Measurements from ENCODE around the gene THSD4.

Gene THSD4

DNA sequence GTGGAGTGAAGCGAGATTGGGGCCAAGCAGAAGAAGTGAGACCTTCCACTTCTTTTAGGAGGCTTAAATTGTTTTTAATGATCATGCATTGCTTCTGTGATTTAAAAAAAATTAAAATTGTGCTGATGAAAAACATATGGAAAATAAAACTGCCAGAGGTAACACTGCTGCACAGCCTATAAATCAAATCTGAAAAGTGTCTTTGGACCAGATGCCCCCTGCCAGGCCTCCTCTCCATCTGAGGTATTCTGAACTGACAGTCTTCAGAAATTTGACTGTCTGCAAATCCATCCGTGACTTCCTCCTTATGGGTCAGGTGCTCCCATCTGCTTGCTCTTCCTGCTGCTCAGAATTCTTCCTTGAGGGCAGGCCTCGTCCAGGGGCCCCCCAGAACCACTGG, 586.5 kb downstream of the THSD4 start:
- H3K9me3 ChIP-seq (ENCODE audit: control insufficient read depth, insufficient read depth, low read length) = no peaks in the 10 kb centered on the region
- no peaks in the 10 kb centered on the region for H3K36me3 ChIP-seq (ENCODE audit: control insufficient read depth, low read length)
- H3K27me3 ChIP-seq (ENCODE audit: control insufficient read depth, low read length) = 0 out of 2 replicates have a peak, but pooled peaks cover 4% of the 10 kb centered on the region
- no peaks in the 10 kb centered on the region for H3K9me2 ChIP-seq (replicated peaks; ENCODE audit: control insufficient read depth, low read length)
- H4K20me1 ChIP-seq (ENCODE audit: control insufficient read depth, insufficient read depth, low read depth, low read length) = no peaks in the 10 kb centered on the region
- no peak for TF ChIP-seq EZH2phosphoT487 (IDR thresholded peaks at IDR 0.05; ENCODE audit: borderline replicate concordance, low read length)
- TF ChIP-seq, protein P1, sequence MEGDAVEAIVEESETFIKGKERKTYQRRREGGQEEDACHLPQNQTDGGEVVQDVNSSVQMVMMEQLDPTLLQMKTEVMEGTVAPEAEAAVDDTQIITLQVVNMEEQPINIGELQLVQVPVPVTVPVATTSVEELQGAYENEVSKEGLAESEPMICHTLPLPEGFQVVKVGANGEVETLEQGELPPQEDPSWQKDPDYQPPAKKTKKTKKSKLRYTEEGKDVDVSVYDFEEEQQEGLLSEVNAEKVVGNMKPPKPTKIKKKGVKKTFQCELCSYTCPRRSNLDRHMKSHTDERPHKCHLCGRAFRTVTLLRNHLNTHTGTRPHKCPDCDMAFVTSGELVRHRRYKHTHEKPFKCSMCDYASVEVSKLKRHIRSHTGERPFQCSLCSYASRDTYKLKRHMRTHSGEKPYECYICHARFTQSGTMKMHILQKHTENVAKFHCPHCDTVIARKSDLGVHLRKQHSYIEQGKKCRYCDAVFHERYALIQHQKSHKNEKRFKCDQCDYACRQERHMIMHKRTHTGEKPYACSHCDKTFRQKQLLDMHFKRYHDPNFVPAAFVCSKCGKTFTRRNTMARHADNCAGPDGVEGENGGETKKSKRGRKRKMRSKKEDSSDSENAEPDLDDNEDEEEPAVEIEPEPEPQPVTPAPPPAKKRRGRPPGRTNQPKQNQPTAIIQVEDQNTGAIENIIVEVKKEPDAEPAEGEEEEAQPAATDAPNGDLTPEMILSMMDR (IDR thresholded peaks at IDR 0.05; ENCODE audit: low read depth, low read length, poor library complexity, severe bottlenecking) = no peak
- H3K4me3 ChIP-seq (ENCODE audit: low read length) = no peak overlapping the region
- no peak overlapping the region for H3K27ac ChIP-seq (ENCODE audit: low read depth, low read length)
- H3F3A ChIP-seq (ENCODE audit: control insufficient read depth, insufficient read depth) = no peaks in the 10 kb centered on the region
- H3K79me2 ChIP-seq (ENCODE audit: control insufficient read depth, low read length) = no peaks in the 10 kb centered on the region
- no peaks in the 10 kb centered on the region for H3K4me1 ChIP-seq (ENCODE audit: control insufficient read depth, low read length)
- H3K4me2 ChIP-seq (ENCODE audit: low read length) = no peak overlapping the region

DNA sequence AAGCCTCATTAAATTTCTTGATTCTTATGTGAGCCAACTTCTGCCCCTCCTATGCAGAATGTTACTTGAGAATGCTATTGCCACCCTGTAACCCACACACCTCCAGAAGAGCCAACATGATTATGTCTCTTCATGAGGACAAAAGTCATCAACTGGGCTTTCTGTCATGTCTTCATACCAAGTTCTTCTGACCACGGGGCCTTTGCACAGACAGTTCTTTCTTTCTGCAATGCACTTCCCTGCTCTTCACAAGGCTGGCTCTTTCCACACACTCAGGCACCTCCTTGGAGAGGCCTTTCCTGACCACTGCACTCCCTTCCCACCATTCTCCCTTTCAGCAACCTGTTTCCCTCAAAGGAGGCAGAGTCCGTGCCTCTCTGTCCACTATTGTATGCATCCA, 587.2 kb downstream of the THSD4 start:
- no peaks in the 10 kb centered on the region for H4K20me1 ChIP-seq (ENCODE audit: control insufficient read depth, insufficient read depth, low read depth, low read length)
- H3K79me2 ChIP-seq (ENCODE audit: control insufficient read depth, low read length) = no peaks in the 10 kb centered on the region
- no peaks in the 10 kb centered on the region for H3K9me3 ChIP-seq (ENCODE audit: control insufficient read depth, insufficient read depth, low read length)
- no peaks in the 10 kb centered on the region for H3K4me1 ChIP-seq (ENCODE audit: control insufficient read depth, low read length)
- no peaks in the 10 kb centered on the region for H3K9me2 ChIP-seq (replicated peaks; ENCODE audit: control insufficient read depth, low read length)
- 0 out of 2 replicates have a peak, but pooled peaks cover 4% of the 10 kb centered on the region for H3K27me3 ChIP-seq (ENCODE audit: control insufficient read depth, low read length)
- no peak for TF ChIP-seq EZH2phosphoT487 (IDR thresholded peaks at IDR 0.05; ENCODE audit: borderline replicate concordance, low read length)
- TF ChIP-seq, protein P1 (IDR thresholded peaks at IDR 0.05; ENCODE audit: low read depth, low read length, poor library complexity, severe bottlenecking) = no peak
- H3K4me2 ChIP-seq (ENCODE audit: low read length) = no peak overlapping the region
- H3K36me3 ChIP-seq (ENCODE audit: control insufficient read depth, low read length) = no peaks in the 10 kb centered on the region
- no peaks in the 10 kb centered on the region for H3F3A ChIP-seq (ENCODE audit: control insufficient read depth, insufficient read depth)
- H3K4me3 ChIP-seq (ENCODE audit: low read length) = no peak overlapping the region
- no peak overlapping the region for H3K27ac ChIP-seq (ENCODE audit: low read depth, low read length)

DNA sequence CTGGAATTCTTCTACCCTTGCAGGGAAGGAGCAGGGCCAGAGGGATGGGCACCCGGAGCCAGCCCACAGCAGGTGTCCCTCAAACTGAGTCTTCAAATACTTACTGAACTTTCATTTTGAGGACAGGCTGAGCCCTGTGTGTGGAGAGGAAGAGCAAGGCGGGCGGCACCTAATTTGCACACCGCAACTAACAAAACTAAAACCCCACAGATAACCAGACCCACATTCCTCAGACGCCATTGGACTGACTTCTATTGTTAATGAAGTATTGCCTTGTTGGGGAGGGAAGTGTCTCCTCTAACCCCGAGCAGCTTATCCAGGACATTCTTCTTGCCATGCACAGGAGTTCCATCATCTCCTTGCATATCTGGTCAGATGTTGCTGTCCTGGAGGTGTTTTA, 589.9 kb downstream of the THSD4 start:
- Histone ChIP-seq H3K27ac (ENCODE audit: low read depth, low read length) (no peak overlapping the region), H3K27me3 (ENCODE audit: control insufficient read depth, low read length) (no peaks in the 10 kb centered on the region; the same call in 1 of the 2 replicates), H3K9me2 (replicated peaks; ENCODE audit: control insufficient read depth, low read length) (no peaks in the 10 kb centered on the region), H3K4me2 (ENCODE audit: low read length) (no peak overlapping the region), H3K4me3 (ENCODE audit: low read length) (no peak overlapping the region), H3K36me3 (ENCODE audit: control insufficient read depth, low read length) (no peaks in the 10 kb centered on the region), H3F3A (ENCODE audit: control insufficient read depth, insufficient read depth) (no peaks in the 10 kb centered on the region), H3K9me3 (ENCODE audit: control insufficient read depth, insufficient read depth, low read length) (no peaks in the 10 kb centered on the region), H3K79me2 (ENCODE audit: control insufficient read depth, low read length) (no peaks in the 10 kb centered on the region), H3K4me1 (ENCODE audit: control insufficient read depth, low read length) (no peaks in the 10 kb centered on the region), H4K20me1 (ENCODE audit: control insufficient read depth, insufficient read depth, low read depth, low read length) (no peaks in the 10 kb centered on the region)
- TF ChIP-seq, protein P1 (IDR thresholded peaks at IDR 0.05; ENCODE audit: low read depth, low read length, poor library complexity, severe bottlenecking) = no peak
- TF ChIP-seq EZH2phosphoT487 (IDR thresholded peaks at IDR 0.05; ENCODE audit: borderline replicate concordance, low read length) = no peak
